HEK293 (cell line): Measurements from ENCODE around the gene CFAP70.

Source experiments
- SCRT1 ChIP-seq: fragments of 450-650 bp; formaldehyde crosslinking; IDR thresholded peaks from 2 replicates; pipeline ENCODE4 v1.5.1; 2016; ENCODE audit warnings: missing biosample characterization, missing genetic modification characterization, borderline replicate concordance
- ZBTB7A ChIP-seq: fragments of 450-650 bp; formaldehyde crosslinking; IDR thresholded peaks from 2 replicates; pipeline ENCODE4 v1.5.1; 2016; ENCODE audit warnings: low read depth, missing biosample characterization, missing genetic modification characterization
- ZNF366 ChIP-seq: fragments of 450-650 bp; formaldehyde crosslinking; conservative IDR thresholded peaks from 2 replicates; pipeline ENCODE4 v1.5.1; 2016; ENCODE audit warnings: missing biosample characterization, missing genetic modification characterization
- ZNF785 ChIP-seq: fragments of 450-650 bp; formaldehyde crosslinking; IDR thresholded peaks from 2 replicates; pipeline ENCODE4 v1.5.1; 2016; ENCODE audit warnings: missing biosample characterization, missing genetic modification characterization
- TF ChIP-seq, protein P1 (sequence below): fragments of 450-650 bp; formaldehyde crosslinking; IDR thresholded peaks from 2 replicates; pipeline ENCODE4 v1.5.1; 2016; ENCODE audit warnings: missing biosample characterization, missing genetic modification characterization

DNA sequence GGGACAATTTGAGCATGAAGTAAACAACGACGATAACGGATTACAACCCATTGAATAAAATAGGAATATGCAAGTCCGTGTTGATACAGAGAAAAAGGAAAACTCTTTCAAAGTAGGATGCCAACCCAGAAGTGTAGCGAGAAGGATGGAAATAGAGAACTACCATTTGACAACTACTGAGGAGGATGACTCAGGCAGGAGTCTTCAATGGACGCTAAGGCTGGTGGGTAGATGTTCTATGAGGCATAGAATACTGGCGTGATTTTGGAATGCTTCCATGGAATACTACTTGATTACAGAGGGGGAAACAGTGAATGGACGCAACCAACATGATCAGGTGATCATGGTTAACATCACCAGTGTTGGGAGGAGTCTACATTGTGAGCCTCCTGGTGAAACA is 828 bp upstream of the CFAP70 start:
- TF ChIP-seq, protein P1, sequence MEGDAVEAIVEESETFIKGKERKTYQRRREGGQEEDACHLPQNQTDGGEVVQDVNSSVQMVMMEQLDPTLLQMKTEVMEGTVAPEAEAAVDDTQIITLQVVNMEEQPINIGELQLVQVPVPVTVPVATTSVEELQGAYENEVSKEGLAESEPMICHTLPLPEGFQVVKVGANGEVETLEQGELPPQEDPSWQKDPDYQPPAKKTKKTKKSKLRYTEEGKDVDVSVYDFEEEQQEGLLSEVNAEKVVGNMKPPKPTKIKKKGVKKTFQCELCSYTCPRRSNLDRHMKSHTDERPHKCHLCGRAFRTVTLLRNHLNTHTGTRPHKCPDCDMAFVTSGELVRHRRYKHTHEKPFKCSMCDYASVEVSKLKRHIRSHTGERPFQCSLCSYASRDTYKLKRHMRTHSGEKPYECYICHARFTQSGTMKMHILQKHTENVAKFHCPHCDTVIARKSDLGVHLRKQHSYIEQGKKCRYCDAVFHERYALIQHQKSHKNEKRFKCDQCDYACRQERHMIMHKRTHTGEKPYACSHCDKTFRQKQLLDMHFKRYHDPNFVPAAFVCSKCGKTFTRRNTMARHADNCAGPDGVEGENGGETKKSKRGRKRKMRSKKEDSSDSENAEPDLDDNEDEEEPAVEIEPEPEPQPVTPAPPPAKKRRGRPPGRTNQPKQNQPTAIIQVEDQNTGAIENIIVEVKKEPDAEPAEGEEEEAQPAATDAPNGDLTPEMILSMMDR: no peak
- TF ChIP-seq ZNF366 (no peak), ZBTB7A (no peak), ZNF785 (tag by site-specific recombination) (no peak), SCRT1 (tag by site-specific recombination) (no peak)
